Muscle layer of colon (tissue), 2 donors: Measurements from ENCODE around the gene MBLAC2.

Source experiments
- H3K27ac ChIP-seq: one replicate; pipeline ENCODE4 v1.7.0; 2013; ENCODE audit warnings: low read depth, mild to moderate bottlenecking, low read length, moderate library complexity
- H3K27me3 ChIP-seq, 2 donors: one replicate each; pipeline ENCODE4 v1.7.0; 2013; ENCODE audit warnings: low read length in 2 of 2, mild to moderate bottlenecking in 2 of 2; ENCODE audit not compliant: insufficient read depth in 2 of 2, control insufficient read depth in 1 of 2
- H3K36me3 ChIP-seq: one replicate; pipeline ENCODE4 v1.7.0; 2013; ENCODE audit warnings: mild to moderate bottlenecking, low read length; ENCODE audit not compliant: insufficient read depth
- H3K4me1 ChIP-seq: one replicate; pipeline ENCODE4 v1.7.0; 2013; ENCODE audit warnings: mild to moderate bottlenecking, low read length; ENCODE audit not compliant: insufficient read depth
- H3K4me3 ChIP-seq, 2 donors: one replicate each; pipeline ENCODE4 v1.7.0; 2013; ENCODE audit warnings: low read length in 2 of 2, low read depth in 1 of 2, mild to moderate bottlenecking in 1 of 2, moderate library complexity in 1 of 2
- H3K9ac ChIP-seq: one replicate; pipeline ENCODE4 v1.7.0; 2013; ENCODE audit warnings: low read length
- H3K9me3 ChIP-seq: one replicate; pipeline ENCODE4 v1.7.0; 2013; ENCODE audit warnings: mild to moderate bottlenecking, low read length
- donor health status: abdominal sarcoma.
- donor health status: Adenocarcinoma of cecum.

MBLAC2 gene

DNA sequence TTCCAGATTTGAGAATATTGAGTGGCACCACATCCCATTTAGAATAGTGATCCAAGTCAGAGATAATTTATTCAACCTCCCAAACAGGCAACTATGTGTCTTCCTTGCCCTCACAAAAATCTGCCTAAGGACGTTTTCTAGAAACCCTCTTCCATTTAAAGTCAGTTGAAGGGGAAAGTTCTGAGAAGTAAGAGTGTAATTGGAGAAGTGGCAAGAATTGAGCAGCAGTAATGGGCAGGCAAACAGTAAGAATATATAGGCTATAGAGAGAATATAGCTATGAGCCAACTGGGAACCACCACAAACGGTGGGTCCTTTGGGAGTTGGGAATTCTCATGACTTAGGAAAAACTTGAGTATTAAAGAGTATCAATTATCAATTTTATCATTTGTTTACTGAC lies 33.9 kb downstream of the MBLAC2 start:
- Histone ChIP-seq H3K9me3 (no peaks in the 10 kb centered on the region), H3K27ac (no peak overlapping the region), H3K36me3 (no peaks in the 10 kb centered on the region), H3K4me3 (no peak overlapping the region), H3K4me1 (no peaks in the 10 kb centered on the region), H3K9ac (no peak overlapping the region), H3K27me3 (no peaks in the 10 kb centered on the region)

DNA sequence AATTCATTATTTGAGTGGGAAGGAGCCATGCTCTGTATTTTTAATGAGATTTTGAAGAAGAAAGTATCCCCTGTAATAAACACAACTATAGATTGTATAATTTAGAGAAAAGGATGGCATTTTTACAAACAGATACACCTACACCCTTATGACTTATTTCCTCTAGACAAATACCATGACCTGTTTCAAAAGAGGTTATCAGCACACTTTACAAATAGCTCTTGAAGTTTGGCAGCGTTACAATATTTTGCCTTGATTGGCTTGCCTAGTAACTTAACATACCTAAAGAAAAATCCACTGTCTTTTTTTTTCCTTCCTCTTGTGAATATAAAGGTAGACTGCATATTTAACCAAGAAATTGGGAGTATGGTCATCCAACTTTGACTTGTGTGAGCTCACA lies 36.5 kb downstream of the MBLAC2 start:
- Histone ChIP-seq H3K36me3 (no peaks in the 10 kb centered on the region), H3K9me3 (no peaks in the 10 kb centered on the region), H3K27ac (no peak overlapping the region), H3K9ac (no peak overlapping the region), H3K4me3 (no peak overlapping the region), H3K27me3 (no peaks in the 10 kb centered on the region), H3K4me1 (no peaks in the 10 kb centered on the region)

DNA sequence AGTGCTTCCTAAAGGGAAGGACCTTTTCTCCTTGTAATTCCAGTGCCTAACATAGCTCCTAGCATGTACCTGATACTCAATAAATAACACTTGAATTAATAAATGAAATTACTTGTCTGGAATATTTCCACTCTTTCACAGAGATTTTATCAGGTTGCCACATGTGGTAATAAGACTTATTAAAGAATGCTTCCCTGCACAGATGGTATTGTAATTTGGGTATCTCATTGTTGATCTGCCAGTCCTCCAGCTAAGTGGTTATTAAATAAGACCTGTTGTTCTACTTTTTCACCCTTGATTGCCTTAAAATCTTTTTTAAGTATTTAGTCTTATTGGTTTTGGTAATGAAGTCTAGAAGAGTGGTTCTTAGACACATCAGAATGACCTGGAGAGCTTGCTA lies 36.9 kb downstream of the MBLAC2 start:
- H3K27me3 ChIP-seq, result no peaks in the 10 kb centered on the region
- no peak overlapping the region for H3K27ac ChIP-seq
- no peak overlapping the region for H3K9ac ChIP-seq
- H3K4me1 ChIP-seq, result no peaks in the 10 kb centered on the region
- no peak overlapping the region for H3K4me3 ChIP-seq
- no peaks in the 10 kb centered on the region for H3K36me3 ChIP-seq
- no peaks in the 10 kb centered on the region for H3K9me3 ChIP-seq

DNA sequence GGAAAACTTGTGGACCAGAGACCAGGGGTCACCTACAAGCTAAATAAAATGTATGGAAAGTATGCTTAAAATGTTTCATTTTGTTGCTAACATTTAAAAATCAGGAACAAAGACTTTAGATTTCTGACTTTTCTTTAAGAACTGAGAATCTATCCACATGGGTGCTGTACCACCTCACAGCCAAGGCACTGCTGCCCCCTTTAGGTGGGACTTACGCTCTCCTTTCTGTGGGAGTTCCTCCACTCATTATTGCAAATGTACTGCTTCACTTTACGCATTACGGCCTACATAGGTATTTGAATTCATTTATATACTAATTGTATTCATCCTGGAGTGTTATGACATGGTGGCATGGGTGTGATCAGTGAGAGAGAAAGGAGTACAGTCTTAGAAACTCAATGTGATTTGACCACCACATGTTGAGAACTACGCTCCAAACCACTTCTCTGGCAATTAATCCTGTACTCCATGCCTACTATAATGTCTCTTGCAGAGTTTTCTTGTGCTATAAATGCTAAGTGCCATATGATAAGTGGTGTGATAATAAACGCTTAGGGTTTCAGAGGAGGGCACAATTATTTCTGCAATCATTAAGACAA lies 40.4 kb downstream of the MBLAC2 start:
- H3K4me1 ChIP-seq, result no peaks in the 10 kb centered on the region

DNA sequence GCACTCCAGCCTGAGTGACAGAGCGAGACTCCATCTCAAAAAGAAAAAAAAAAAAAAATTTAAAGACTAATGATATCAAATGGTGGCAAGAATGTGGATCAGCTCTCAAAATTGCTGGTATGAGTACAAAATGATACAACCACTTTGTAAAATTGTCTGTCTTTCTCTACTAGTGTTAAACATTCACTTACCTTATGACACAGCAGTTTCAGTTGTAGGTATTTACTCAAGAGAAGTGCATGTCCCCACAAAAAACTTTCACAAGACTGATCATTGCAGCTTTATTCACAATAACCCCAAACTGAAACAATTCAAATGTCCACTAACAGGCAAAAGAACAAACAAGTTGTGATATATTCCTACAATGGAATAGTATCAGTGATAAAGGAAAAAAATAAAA lies 50.3 kb downstream of the MBLAC2 start:
- H3K9me3 ChIP-seq, result no peaks in the 10 kb centered on the region
- H3K36me3 ChIP-seq, result no peaks in the 10 kb centered on the region
- no peaks in the 10 kb centered on the region for H3K4me1 ChIP-seq
- no peak overlapping the region for H3K4me3 ChIP-seq
- H3K27ac ChIP-seq, result no peak overlapping the region
- no peaks in the 10 kb centered on the region for H3K27me3 ChIP-seq
- H3K9ac ChIP-seq, result no peak overlapping the region

More for the DNA sequence above, 40.4 kb downstream of the MBLAC2 start:
- no peak overlapping the region for H3K27ac ChIP-seq
- no peak overlapping the region for H3K9ac ChIP-seq
- H3K4me3 ChIP-seq, result no peak overlapping the region
- H3K36me3 ChIP-seq, result no peaks in the 10 kb centered on the region
- H3K27me3 ChIP-seq, result no peaks in the 10 kb centered on the region
- H3K9me3 ChIP-seq, result no peaks in the 10 kb centered on the region

DNA sequence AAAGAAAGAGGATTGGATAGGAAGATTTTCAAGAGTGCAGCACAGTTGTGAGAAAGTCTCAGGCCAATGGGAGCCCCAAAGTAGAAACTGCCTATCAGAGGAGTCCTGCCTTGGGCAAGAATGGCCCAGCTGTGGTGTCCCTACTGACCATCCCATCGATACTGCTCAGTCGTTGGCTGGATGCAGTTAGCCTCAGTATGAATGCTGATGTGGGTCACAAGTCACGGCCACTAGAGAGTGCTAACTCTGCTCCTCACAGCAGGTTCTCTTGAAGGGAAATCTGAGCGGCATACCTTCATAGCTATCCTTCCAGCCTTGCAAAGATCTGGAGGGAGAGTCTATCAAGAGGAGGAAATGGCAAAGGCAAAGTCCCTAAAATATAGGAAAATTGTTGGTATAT lies 53.4 kb downstream of the MBLAC2 start:
- no peaks in the 10 kb centered on the region for H3K4me1 ChIP-seq
- H3K27ac ChIP-seq, result no peak overlapping the region
- H3K4me3 ChIP-seq, result no peak overlapping the region
- H3K27me3 ChIP-seq, result no peaks in the 10 kb centered on the region
- H3K9me3 ChIP-seq, result no peaks in the 10 kb centered on the region
- no peak overlapping the region for H3K9ac ChIP-seq
- no peaks in the 10 kb centered on the region for H3K36me3 ChIP-seq

DNA sequence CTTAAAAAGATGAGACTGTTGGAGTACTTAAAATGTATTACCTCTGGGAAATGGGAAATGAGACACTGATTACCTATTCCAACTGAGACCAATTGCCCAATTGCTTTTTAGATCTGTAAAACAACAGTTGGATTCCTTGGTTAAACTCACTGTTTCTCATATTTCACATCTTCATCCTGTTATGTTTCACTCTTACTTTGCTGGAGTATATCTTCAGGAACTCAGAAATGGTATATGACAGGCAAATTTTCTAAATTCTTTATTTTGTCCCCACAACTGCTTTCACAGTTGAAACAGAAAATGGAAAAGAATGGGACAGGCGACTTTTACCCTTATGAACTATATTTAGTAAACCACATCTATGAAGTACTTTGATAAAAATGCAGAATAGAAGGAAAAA lies 56.4 kb downstream of the MBLAC2 start:
- Histone ChIP-seq H3K9me3 (no peaks in the 10 kb centered on the region), H3K9ac (no peak overlapping the region), H3K4me3 (no peak overlapping the region), H3K4me1 (no peaks in the 10 kb centered on the region), H3K27me3 (no peaks in the 10 kb centered on the region), H3K27ac (no peak overlapping the region), H3K36me3 (no peaks in the 10 kb centered on the region)

DNA sequence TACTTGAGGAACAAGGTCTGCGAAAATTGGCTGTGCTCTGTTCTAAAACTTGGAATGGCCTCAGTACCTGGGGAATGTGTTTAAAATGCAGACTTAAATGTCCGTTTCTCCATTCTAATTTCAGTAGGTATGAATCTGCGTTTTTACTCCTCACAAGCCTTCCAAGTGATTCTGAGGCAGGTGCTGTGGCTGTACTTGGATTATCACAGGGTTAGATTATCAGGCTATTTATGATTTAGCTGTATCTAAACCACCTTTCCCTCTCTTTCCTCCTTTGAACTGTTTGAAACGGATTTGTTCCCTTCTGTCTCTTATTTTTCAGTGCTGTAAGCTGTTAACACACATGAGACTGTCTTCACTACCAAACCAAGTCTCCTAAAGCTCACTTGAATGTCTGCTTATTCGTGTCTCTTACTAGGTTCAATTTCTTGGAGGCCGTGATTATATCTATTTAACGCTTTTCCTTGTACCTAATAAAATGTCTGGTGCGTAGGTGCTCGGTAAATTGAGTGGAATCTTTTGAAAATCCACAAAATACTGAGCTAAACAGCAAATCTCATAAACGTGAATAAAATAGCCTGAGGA lies 64.3 kb downstream of the MBLAC2 start:
- peaks cover 12% of the 10 kb centered on the region for H3K4me1 ChIP-seq
- peaks cover 5% of the 10 kb centered on the region for H3K36me3 ChIP-seq
- H3K27me3 ChIP-seq, result no peaks in the 10 kb centered on the region
- peak overlapping the region; percentile 37 to 92 for H3K4me3 ChIP-seq
- no peaks in the 10 kb centered on the region for H3K9me3 ChIP-seq
- peak overlapping the region; percentile 83 for H3K27ac ChIP-seq
- peak overlapping the region; percentile 98 for H3K9ac ChIP-seq

DNA sequence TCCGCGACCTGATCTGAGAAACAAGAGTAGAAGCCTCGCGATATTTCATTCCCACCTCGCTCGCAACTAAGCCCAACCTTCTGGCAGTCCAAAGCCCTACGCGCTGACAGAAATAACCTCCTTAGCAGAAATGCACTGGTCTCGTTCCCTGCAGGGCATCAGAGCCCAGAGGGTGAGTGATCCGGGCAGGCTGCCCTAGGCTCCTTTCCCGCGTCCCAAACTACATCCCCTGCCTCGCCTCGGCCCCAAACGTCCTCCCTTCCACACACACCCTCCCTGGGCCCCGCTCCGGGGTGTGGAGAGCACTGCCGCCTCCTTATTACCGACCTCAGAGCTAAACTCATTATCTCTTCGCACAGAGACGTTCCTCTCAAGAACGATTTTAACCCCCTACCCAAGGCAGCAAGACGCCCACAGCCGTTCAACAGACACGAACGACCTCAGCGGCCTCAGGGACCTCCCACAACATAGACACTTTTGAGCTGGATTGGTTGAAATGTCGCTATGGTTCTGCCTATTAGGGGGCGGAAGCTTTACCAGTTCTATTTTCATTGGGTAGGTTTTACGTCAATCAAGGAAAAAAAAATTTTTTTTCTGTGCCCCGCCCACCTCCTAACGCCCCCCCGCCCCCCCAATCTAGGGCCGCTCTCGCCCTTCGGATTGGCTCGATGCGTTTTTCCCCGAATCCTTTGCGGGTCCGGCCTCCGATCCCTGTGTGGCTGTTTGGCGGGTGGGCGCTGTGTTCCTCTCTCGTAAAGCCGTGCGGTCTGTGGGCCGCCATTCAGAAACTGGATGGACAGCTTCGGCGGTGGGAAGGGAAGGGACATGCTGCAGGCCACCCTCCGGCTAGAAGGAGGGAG lies 65.0 kb downstream of the MBLAC2 start, which contains the start of gene CETN3:
Gene CETN3, minus strand, starts transcription at position 439 of the 860 bp plus-strand sequence. Its CDS starts 95 bp downstream, at position 344.
- H3K36me3 ChIP-seq, result peaks cover 9% of the 10 kb centered on the region
- peak within 1 kb of the TSS; percentile 92 for H3K27ac ChIP-seq
- peak within 1 kb of the TSS; percentile 98 for H3K9ac ChIP-seq
- H3K4me1 ChIP-seq, result peaks cover 12% of the 10 kb centered on the region
- peak within 1 kb of the TSS; percentile 71 to 98 for H3K4me3 ChIP-seq
- H3K27me3 ChIP-seq, result no peaks in the 10 kb centered on the region
- no peaks in the 10 kb centered on the region for H3K9me3 ChIP-seq

DNA sequence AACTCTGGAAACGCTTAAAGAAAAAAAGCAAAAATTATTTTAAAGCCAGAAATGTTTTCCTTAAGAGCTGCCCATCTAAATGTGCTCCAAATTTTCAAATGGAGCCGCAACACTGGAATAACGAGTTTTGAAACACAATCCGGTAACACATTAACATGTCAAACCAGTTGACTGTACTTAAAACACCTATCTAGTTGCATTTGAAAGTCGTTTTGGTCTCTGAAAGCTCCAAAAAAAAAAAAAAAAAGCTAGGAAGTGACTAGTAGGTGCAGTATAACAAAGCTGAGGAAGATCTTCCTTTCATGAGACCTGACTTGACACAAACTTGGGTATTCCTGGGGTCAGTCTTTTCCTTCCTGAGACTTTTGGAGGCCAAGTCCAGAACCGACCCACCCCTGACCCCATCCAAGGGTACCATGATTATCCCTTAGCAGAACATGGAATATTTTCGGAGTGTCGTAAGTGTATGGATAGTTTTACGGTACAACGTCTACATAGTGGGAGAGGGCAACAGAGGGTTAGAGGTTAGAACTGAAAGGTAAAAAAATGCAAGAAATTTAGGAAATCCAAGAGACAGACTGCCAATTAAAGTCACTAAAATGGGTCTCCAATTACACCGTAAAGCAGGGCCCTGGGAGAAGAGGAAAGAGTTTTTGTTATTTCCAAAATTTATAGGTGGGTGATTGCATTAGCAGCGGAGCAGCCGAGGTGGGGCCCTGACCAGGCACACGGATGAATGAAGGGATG lies 65.8 kb downstream of the MBLAC2 start:
- peak overlapping the region; percentile 71 to 98 for H3K4me3 ChIP-seq
- peak overlapping the region; percentile 91 for H3K9ac ChIP-seq
- H3K27me3 ChIP-seq, result no peaks in the 10 kb centered on the region
- H3K27ac ChIP-seq, result peak overlapping the region; percentile 92
- peaks cover 9% of the 10 kb centered on the region for H3K36me3 ChIP-seq
- H3K9me3 ChIP-seq, result no peaks in the 10 kb centered on the region
- peaks cover 12% of the 10 kb centered on the region for H3K4me1 ChIP-seq
